ENCODE measurements around the gene GLP1R. TPM values are rescaled to one million over a fixed set of nuclear protein-coding genes. Genes with fewer than 3 reads are reported as not detected.

Gene GLP1R
- 1 to 10 TPM; 2.2 to 6.5 (median 3.0) TPM for total RNA-seq
- 0.34 TPM for total RNA-seq (2013)

GRCh38 chr6:39048481-39049399, at the start of gene GLP1R:
Gene GLP1R (plus strand): TSS chr6:39048781. CDS start chr6:39048841, 60 bp downstream.
- Histone ChIP-seq H3K9me3 (ENCODE audit: control insufficient read depth, insufficient read depth, low read length) (no peaks in the 10 kb centered on the region), H3K27ac (ENCODE audit: low read length) (no peak within 1 kb of the TSS), H3K4me3 (ENCODE audit: low read length) (peak within 1 kb of the TSS; percentile 19), H3K36me3 (ENCODE audit: control insufficient read depth, insufficient read depth, low read length) (no peaks in the 10 kb centered on the region), H3K27me3 (ENCODE audit: control insufficient read depth, insufficient read depth, low read length) (peaks cover 5% of the 10 kb centered on the region), H3K4me1 (ENCODE audit: control insufficient read depth, insufficient read depth, low read length) (peaks cover 44% of the 10 kb centered on the region)
- no peak for DNase-seq
- H3K4me3 Mint-ChIP-seq: peak within 1 kb of the TSS; percentile 81
- no peaks in the 10 kb centered on the region for H3K9me3 Mint-ChIP-seq
- intact Hi-C loops (cut with micrococcal nuclease): no loop called here
- peaks cover 0 to 5% of the 10 kb centered on the region in 2 donors for H3K27me3 Mint-ChIP-seq (ENCODE audit: low read depth in 2 of 2)
- TF ChIP-seq CTCF (IDR thresholded peaks at IDR 0.05): no peak
- H3K36me3 Mint-ChIP-seq: no peaks in the 10 kb centered on the region
- 6% methylated on average over 74 of the region's 74 CpGs for WGBS (ENCODE audit: insufficient coverage)
- ATAC-seq: peak in 2 of 3 donors; percentile 22 to 50
- H3K27ac Mint-ChIP-seq: peak within 1 kb of the TSS in 1 of 2 donors; percentile 87
- peaks cover 44 to 47% of the 10 kb centered on the region in 2 donors for H3K4me1 Mint-ChIP-seq

- Mint-ChIP-seq H3K4me3 (no peak overlapping the region), H3K9me3 (no peaks in the 10 kb centered on the region), H3K27ac (no peak overlapping the region), H3K36me3 (no peaks in the 10 kb centered on the region), H3K4me1 (no peaks in the 10 kb centered on the region), H3K27me3 (ENCODE audit: low read depth in 2 of 2) (peaks cover 38 to 46% of the 10 kb centered on the region in 2 donors)
- intact Hi-C loops (cut with micrococcal nuclease): loop anchor here (2.0 kb wide), 1 partner anchor 300 kb away; no protein-coding TSS in a partner anchor
- ATAC-seq: no peak
- DNase-seq: no peak
- whole genome bisulfite sequencing (ENCODE audit: insufficient coverage): 25% methylated on average over 1 of the region's 3 CpGs
- peak; percentile 26 for TF ChIP-seq CTCF (IDR thresholded peaks at IDR 0.05)
- H3K4me1 ChIP-seq (ENCODE audit: control insufficient read depth, insufficient read depth, low read length): no peaks in the 10 kb centered on the region
- H3K27me3 ChIP-seq (ENCODE audit: control insufficient read depth, insufficient read depth, low read length): peaks cover 5% of the 10 kb centered on the region
- H3K27ac ChIP-seq (ENCODE audit: low read length): no peak overlapping the region
- no peaks in the 10 kb centered on the region for H3K36me3 ChIP-seq (ENCODE audit: control insufficient read depth, insufficient read depth, low read length)
- no peaks in the 10 kb centered on the region for H3K9me3 ChIP-seq (ENCODE audit: control insufficient read depth, insufficient read depth, low read length)
- no peak overlapping the region for H3K4me3 ChIP-seq (ENCODE audit: low read length)
Measured at GRCh38 chr6:39003072-39003471, 45.5 kb upstream of the GLP1R start.

GRCh38 chr6:39003492-39003891, 45.1 kb upstream of the GLP1R start:
- Histone ChIP-seq H3K27me3 (ENCODE audit: control insufficient read depth, insufficient read depth, low read length) (peaks cover 5% of the 10 kb centered on the region), H3K9me3 (ENCODE audit: control insufficient read depth, insufficient read depth, low read length) (no peaks in the 10 kb centered on the region), H3K4me1 (ENCODE audit: control insufficient read depth, insufficient read depth, low read length) (no peaks in the 10 kb centered on the region), H3K4me3 (ENCODE audit: low read length) (no peak overlapping the region), H3K36me3 (ENCODE audit: control insufficient read depth, insufficient read depth, low read length) (no peaks in the 10 kb centered on the region), H3K27ac (ENCODE audit: low read length) (no peak overlapping the region)
- WGBS (ENCODE audit: insufficient coverage): no CpG with 5 or more reads among the region's 1 CpG
- TF ChIP-seq CTCF (IDR thresholded peaks at IDR 0.05): no peak
- H3K27me3 Mint-ChIP-seq (ENCODE audit: low read depth in 2 of 2): peaks cover 42 to 49% of the 10 kb centered on the region in 2 donors
- no peaks in the 10 kb centered on the region for H3K4me1 Mint-ChIP-seq
- DNase-seq (no peak), ATAC-seq (no peak)
- no peaks in the 10 kb centered on the region for H3K36me3 Mint-ChIP-seq
- H3K27ac Mint-ChIP-seq: no peak overlapping the region
- H3K9me3 Mint-ChIP-seq: no peaks in the 10 kb centered on the region
- no peak overlapping the region for H3K4me3 Mint-ChIP-seq
- intact Hi-C loops (cut with micrococcal nuclease): loop anchor here (2.0 kb wide), 1 partner anchor 299 kb away; no protein-coding TSS in a partner anchor
